IMR-90 (cell line): ENCODE results near the gene SLC9B2. TPM values are rescaled to one million over a fixed set of nuclear protein-coding genes. Genes with fewer than 3 reads are reported as not detected.
A peak's percentile ranks its signal among the peaks of the same experiment; 100 is the strongest.

Experiments used
- ATAC-seq: fragments of 200-7000 bp; cut with Tn5 transposase; 2 replicates; pipeline ENCODE4 v1.9.1; 2020; ENCODE audit warnings: low read depth, mild to moderate bottlenecking, moderate library complexity
- BruUV-seq: library from RNA; stranded (reverse); fragments of 400-500 nt; replicated peaks from 2 replicates; lab custom pipeline; 2021; lab: Mats Ljungman, UMichigan
- CTCF ChIA-PET: fragments of 300-600 bp; formaldehyde crosslinking; extraction: SDS; loops from one replicate; lab custom pipeline; 2021; ENCODE audit warnings: antibody characterized with exemption; lab: Yijun Ruan, JAX
- POLR2A ChIA-PET: fragments of 300-600 bp; sonication (Branson Sonifier 250); formaldehyde crosslinking; loops from one replicate; lab custom pipeline; 2022; ENCODE audit warnings: antibody characterized with exemption; ENCODE audit not compliant: unreplicated experiment; lab: Charles Lee
- DNase-seq: peaks from one replicate; pipeline ENCODE4 v3.0.0; 2013
- H2AFZ ChIP-seq: replicated peaks from 2 replicates; pipeline ENCODE3; 2013; ENCODE audit warnings: low read length, mild to moderate bottlenecking; ENCODE audit not compliant: poor library complexity
- H2AK5ac ChIP-seq: 2 replicates; pipeline ENCODE4 v1.6.1; 2013; ENCODE audit warnings: low read depth, low read length, inconsistent platforms
- H2AK9ac ChIP-seq: replicated peaks from 2 replicates; pipeline ENCODE3; 2013; ENCODE audit warnings: mild to moderate bottlenecking, low read depth, low read length, moderate library complexity; ENCODE audit not compliant: poor library complexity
- H2BK120ac ChIP-seq: 2 replicates; pipeline ENCODE4 v1.6.1; 2013; ENCODE audit warnings: low read depth, low read length, inconsistent platforms
- H2BK15ac ChIP-seq: 3 replicates; pipeline ENCODE4 v1.6.1; 2013; ENCODE audit warnings: low read depth, low read length, inconsistent platforms
- H2BK20ac ChIP-seq: 2 replicates; pipeline ENCODE4 v1.6.1; 2013; ENCODE audit warnings: low read depth, mild to moderate bottlenecking, inconsistent platforms, low read length, moderate library complexity
- H2BK5ac ChIP-seq: 2 replicates; pipeline ENCODE4 v1.6.1; 2013; ENCODE audit warnings: mild to moderate bottlenecking, low read depth, low read length, inconsistent platforms; ENCODE audit not compliant: poor library complexity, severe bottlenecking
- H3K14ac ChIP-seq: replicated peaks from 2 replicates; pipeline ENCODE4 v1.6.1; 2013; ENCODE audit warnings: low read depth, low read length, inconsistent platforms
- H3K18ac ChIP-seq: 2 replicates; pipeline ENCODE4 v1.6.1; 2013; ENCODE audit warnings: low read depth, low read length, control low read depth
- H3K23ac ChIP-seq: 2 replicates; pipeline ENCODE4 v1.6.1; 2013; ENCODE audit warnings: low read depth, low read length, inconsistent platforms
- H3K27ac ChIP-seq: 2 replicates; pipeline ENCODE4 v1.5.1; 2013; ENCODE audit warnings: mild to moderate bottlenecking, control low read depth, low read length; ENCODE audit not compliant: insufficient read depth
- H3K27me3 ChIP-seq: 2 replicates; pipeline ENCODE4 v1.6.1; 2013; ENCODE audit warnings: low read length; ENCODE audit not compliant: control insufficient read depth, insufficient read depth
- H3K36me3 ChIP-seq: 2 replicates; pipeline ENCODE4 v1.6.1; 2013; ENCODE audit warnings: low read length, mixed read lengths; ENCODE audit not compliant: control insufficient read depth, insufficient read depth
- H3K4ac ChIP-seq: 2 replicates; pipeline ENCODE4 v1.6.1; 2013; ENCODE audit warnings: low read depth, low read length, inconsistent platforms
- H3K4me1 ChIP-seq: 2 replicates; pipeline ENCODE4 v1.6.1; 2013; ENCODE audit warnings: low read length, mixed read lengths; ENCODE audit not compliant: control insufficient read depth, insufficient read depth
- H3K4me2 ChIP-seq: 2 replicates; pipeline ENCODE4 v1.6.1; 2013; ENCODE audit warnings: low read depth, mild to moderate bottlenecking, control low read depth, low read length, moderate library complexity
- H3K4me3 ChIP-seq: 2 replicates; pipeline ENCODE4 v1.5.1; 2013; ENCODE audit warnings: low read depth, mild to moderate bottlenecking, control low read depth, low read length, moderate library complexity; ENCODE audit not compliant: insufficient read depth
- H3K56ac ChIP-seq: 2 replicates; pipeline ENCODE4 v1.6.1; 2013; ENCODE audit warnings: low read length, inconsistent platforms; ENCODE audit not compliant: insufficient read depth; ENCODE audit errors: extremely low read depth
- H3K79me1 ChIP-seq, 2 experiments: 2 replicates each; pipeline ENCODE4 v1.6.1; 2013; ENCODE audit warnings: low read length in 2 of 2, inconsistent platforms in 1 of 2, low read depth in 1 of 2
- H3K9ac ChIP-seq: 2 replicates; pipeline ENCODE4 v1.6.1; 2013; ENCODE audit warnings: low read depth, low read length, control low read depth
- H3K9me1 ChIP-seq: 2 replicates; pipeline ENCODE4 v1.6.1; 2013; ENCODE audit warnings: low read length, inconsistent platforms; ENCODE audit not compliant: insufficient read depth
- H3K9me3 ChIP-seq: 2 replicates; pipeline ENCODE4 v1.6.1; 2013; ENCODE audit warnings: low read length; ENCODE audit not compliant: control insufficient read depth, insufficient read depth
- H4K20me1 ChIP-seq: 2 replicates; pipeline ENCODE4 v1.6.1; 2013; ENCODE audit warnings: low read length, inconsistent platforms; ENCODE audit not compliant: insufficient read depth
- H4K5ac ChIP-seq: 2 replicates; pipeline ENCODE4 v1.6.1; 2013; ENCODE audit warnings: mild to moderate bottlenecking, low read depth, low read length, control low read depth
- H4K8ac ChIP-seq, 2 experiments: 2 replicates each; pipeline ENCODE4 v1.6.1; 2013; ENCODE audit warnings: low read depth in 2 of 2, low read length in 2 of 2, control low read depth in 1 of 2, inconsistent platforms in 1 of 2
- H4K91ac ChIP-seq: 2 replicates; pipeline ENCODE4 v1.6.1; 2013; ENCODE audit warnings: low read depth, low read length, inconsistent platforms; ENCODE audit not compliant: insufficient read depth
- BHLHE40 ChIP-seq: fragments of 150-350 bp; IDR thresholded peaks from 2 replicates; pipeline ENCODE4 v1.6.1; 2016; ENCODE audit warnings: mild to moderate bottlenecking, low read depth, low read length
- CEBPB ChIP-seq: IDR thresholded peaks from 2 replicates; pipeline ENCODE4 v1.6.1; 2012; ENCODE audit warnings: low read depth, low read length, improper control_type of control experiment
- CHD1 ChIP-seq: IDR thresholded peaks from 2 replicates; pipeline ENCODE4 v1.6.1; 2012; ENCODE audit warnings: low read depth, low read length, improper control_type of control experiment
- FOS ChIP-seq: fragments of 150-350 bp; IDR thresholded peaks from 2 replicates; pipeline ENCODE4 v1.6.1; 2016; ENCODE audit warnings: low read depth, low read length
- MAZ ChIP-seq: IDR thresholded peaks from 2 replicates; pipeline ENCODE4 v1.6.1; 2012; ENCODE audit warnings: low read depth, mild to moderate bottlenecking, low read length, improper control_type of control experiment, moderate library complexity, borderline replicate concordance
- POLR2A ChIP-seq: IDR thresholded peaks from 2 replicates; pipeline ENCODE4 v1.6.1; 2012; ENCODE audit warnings: mild to moderate bottlenecking, low read depth, low read length
- WGBS, 2 experiments: methylation state at CpG; one replicate each; pipeline versions ENCODE4 v1.1.5 to v1.1.7; 2013; ENCODE audit warnings: missing lambda C conversion rate in 2 of 2; ENCODE audit not compliant: insufficient read length in 1 of 2; ENCODE audit errors: extremely low coverage in 2 of 2; 5-methylcytosine and 5-hydroxymethylcytosine counted together
- dilution Hi-C: fragments of 300-500 bp; cut with HindIII; formaldehyde crosslinking; loops from one replicate; pipeline ENCODE4 v1.14.3; 2018; ENCODE audit warnings: low sequenced_read_pairs; ENCODE audit not compliant: unreplicated experiment
- in situ Hi-C: fragments of 300-500 bp; cut with MboI; formaldehyde crosslinking; loops from 3 replicates; pipeline ENCODE4 v1.14.3; 2019; ENCODE audit warnings: low sequenced_read_pairs, inconsistent platforms, mixed read lengths
- intact Hi-C: fragments of 100-400 bp; cut with micrococcal nuclease; formaldehyde crosslinking; loops from 2 replicates; pipeline ENCODE4 v1.10.0; 2022
- polyA plus RNA-seq, 3 experiments: library from polyadenylated mRNA; depleted of rRNA; stranded (reverse); fragments of >200 nt; gene quantifications; 2 replicates each; pipeline ENCODE4 v1.2.3, GENCODE V29; 2012; ENCODE audit warnings: low replicate concordance in 1 of 3
- total RNA-seq: library from RNA; depleted of rRNA; stranded (reverse); fragments of >200 nt; gene quantifications from 2 replicates; pipeline ENCODE4 v1.2.3, GENCODE V29; 2012
- TF ChIP-seq, protein P1 (sequence below): conservative IDR thresholded peaks from 2 replicates; pipeline ENCODE4 v1.5.1; 2012; ENCODE audit warnings: mild to moderate bottlenecking, low read depth, low read length, improper control_type of control experiment

Gene SLC9B2
- total and polyA plus RNA-seq, 2 of the 4 experiments (the other 2 are of a cell fraction): 5.7 to 9.0 TPM

DNA sequence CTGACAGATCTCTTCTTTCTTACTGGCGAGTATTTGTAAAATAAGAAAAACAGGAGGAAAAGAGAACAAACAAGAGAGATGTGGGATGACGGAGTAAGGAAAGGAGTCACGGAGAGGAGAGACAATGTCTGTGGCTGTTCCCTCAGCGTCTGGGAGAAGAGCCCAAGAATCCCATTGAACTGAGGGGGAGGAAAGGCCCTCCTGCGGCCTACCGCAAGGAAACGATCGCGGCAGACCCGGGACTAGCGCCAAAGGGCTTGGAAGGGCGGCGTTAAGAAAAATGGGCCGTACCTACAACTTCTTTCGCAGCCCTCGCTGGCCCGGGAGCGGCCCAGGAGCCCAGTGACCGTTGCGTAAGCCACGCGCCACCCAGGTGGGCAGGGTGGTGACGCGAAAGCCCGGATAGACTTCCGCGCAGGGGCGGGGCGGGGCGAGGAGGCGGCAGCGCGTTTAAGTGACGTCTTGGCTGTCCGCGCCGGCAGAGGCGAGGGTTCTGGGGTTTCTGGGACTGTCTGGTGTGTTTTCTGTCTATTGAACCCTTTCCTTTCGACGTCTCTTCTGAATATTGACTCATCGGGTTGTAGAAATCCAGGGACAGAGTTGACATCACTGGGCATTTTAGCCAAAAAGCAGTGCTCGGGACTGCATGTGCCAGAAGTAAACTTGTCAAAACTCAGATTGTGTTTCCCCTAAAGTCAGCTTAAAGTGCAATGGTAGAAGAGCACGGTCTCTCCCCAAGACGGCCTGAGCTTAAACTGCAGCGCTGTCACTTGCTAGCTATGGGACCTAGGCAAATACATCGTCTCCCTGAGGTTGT, 57.0 kb downstream of the SLC9B2 start, which contains the start of gene SLC9B1:
SLC9B1 (minus strand) TSS at position 398 of the 817 bp plus-strand sequence. CDS start 27,994 bp downstream, outside the sequence.
- Histone ChIP-seq H3K56ac (peak within 1 kb of the TSS; percentile 94), H3K4me2 (peak within 1 kb of the TSS; percentile 96), H4K5ac (peak within 1 kb of the TSS; percentile 100), H3K4me3 (peak within 1 kb of the TSS; percentile 69), H2BK120ac (peak within 1 kb of the TSS; percentile 64; the same call in 1 of the 2 replicates), H2BK20ac (no peak within 1 kb of the TSS; the same call in 1 of the 2 replicates), H3K23ac (peak within 1 kb of the TSS; percentile 78), H3K27ac (peak within 1 kb of the TSS; percentile 84), H3K9me3 (no peaks in the 10 kb centered on the region), H3K27me3 (no peaks in the 10 kb centered on the region), H3K79me1 (peaks cover 0 to 4% of the 10 kb centered on the region in 2 experiments; a peak in 1 of 4 replicates), H3K18ac (peak within 1 kb of the TSS; percentile 92), H3K9ac (peak within 1 kb of the TSS; percentile 97), H4K8ac (peak within 1 kb of the TSS; percentile 99 to 100), H4K91ac (peak within 1 kb of the TSS; percentile 78), H2AFZ (peak within 1 kb of the TSS; percentile 91), H2BK5ac (peak within 1 kb of the TSS; percentile 75), H3K4me1 (peaks cover 4% of the 10 kb centered on the region; the same call in 1 of the 2 replicates), H2AK5ac (peak within 1 kb of the TSS; percentile 59), H2BK15ac (peak within 1 kb of the TSS; percentile 55; the same call in 2 of the 3 replicates), H3K36me3 (no peaks in the 10 kb centered on the region), H3K9me1 (peaks cover 6% of the 10 kb centered on the region), H2AK9ac (peak within 1 kb of the TSS; percentile 71), H4K20me1 (no peaks in the 10 kb centered on the region), H3K14ac (peak within 1 kb of the TSS; percentile 87), H3K4ac (peak within 1 kb of the TSS; percentile 82)
- DNase-seq: peak; percentile 97
- peak; percentile 96 for TF ChIP-seq MAZ
- TF ChIP-seq FOS: 0 out of 2 replicates have a peak, but pooled peaks have one; percentile 23
- peak; percentile 63 for TF ChIP-seq BHLHE40
- TF ChIP-seq CHD1: no peak
- TF ChIP-seq, protein P1, sequence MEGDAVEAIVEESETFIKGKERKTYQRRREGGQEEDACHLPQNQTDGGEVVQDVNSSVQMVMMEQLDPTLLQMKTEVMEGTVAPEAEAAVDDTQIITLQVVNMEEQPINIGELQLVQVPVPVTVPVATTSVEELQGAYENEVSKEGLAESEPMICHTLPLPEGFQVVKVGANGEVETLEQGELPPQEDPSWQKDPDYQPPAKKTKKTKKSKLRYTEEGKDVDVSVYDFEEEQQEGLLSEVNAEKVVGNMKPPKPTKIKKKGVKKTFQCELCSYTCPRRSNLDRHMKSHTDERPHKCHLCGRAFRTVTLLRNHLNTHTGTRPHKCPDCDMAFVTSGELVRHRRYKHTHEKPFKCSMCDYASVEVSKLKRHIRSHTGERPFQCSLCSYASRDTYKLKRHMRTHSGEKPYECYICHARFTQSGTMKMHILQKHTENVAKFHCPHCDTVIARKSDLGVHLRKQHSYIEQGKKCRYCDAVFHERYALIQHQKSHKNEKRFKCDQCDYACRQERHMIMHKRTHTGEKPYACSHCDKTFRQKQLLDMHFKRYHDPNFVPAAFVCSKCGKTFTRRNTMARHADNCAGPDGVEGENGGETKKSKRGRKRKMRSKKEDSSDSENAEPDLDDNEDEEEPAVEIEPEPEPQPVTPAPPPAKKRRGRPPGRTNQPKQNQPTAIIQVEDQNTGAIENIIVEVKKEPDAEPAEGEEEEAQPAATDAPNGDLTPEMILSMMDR: no peak
- TF ChIP-seq POLR2A: peak; percentile 73; the same call in 1 of the 2 replicates
- peak; percentile 99 for TF ChIP-seq CEBPB
- intact Hi-C loops (loop anchor here (2.0 to 5.0 kb wide), 2 partner anchors 58 to 79 kb away; partner anchors contain the start of genes BDH2 and SLC9B2), in situ Hi-C loops (loop anchor here (5.0 kb wide), 1 partner anchor 572 kb away; no protein-coding TSS in a partner anchor), dilution Hi-C loops (loop anchor here (25.0 kb wide), 1 partner anchor 407 kb away; no protein-coding TSS in a partner anchor)
- no TSS peak for BruUV-seq
- POLR2A ChIA-PET: no interaction called here
- 0% methylated on average over 21 of the region's 46 CpGs; no CpG with 5 or more reads in 1 of the 2 experiments for WGBS, 2 experiments
- peak; percentile 99 for ATAC-seq
- CTCF ChIA-PET: no interaction called here
